Measurements from ENCODE around the gene NFIB. TPM values are rescaled to one million over a fixed set of nuclear protein-coding genes. Genes with fewer than 3 reads are reported as not detected.

Gene NFIB
- total and polyA plus RNA-seq, 10 of the 15 experiments (the other 5 are each of a cell fraction or from before 2014, with no cell fraction given) = under 0.01 to 0.19 (median 0.05) TPM; not detected in 3

DNA sequence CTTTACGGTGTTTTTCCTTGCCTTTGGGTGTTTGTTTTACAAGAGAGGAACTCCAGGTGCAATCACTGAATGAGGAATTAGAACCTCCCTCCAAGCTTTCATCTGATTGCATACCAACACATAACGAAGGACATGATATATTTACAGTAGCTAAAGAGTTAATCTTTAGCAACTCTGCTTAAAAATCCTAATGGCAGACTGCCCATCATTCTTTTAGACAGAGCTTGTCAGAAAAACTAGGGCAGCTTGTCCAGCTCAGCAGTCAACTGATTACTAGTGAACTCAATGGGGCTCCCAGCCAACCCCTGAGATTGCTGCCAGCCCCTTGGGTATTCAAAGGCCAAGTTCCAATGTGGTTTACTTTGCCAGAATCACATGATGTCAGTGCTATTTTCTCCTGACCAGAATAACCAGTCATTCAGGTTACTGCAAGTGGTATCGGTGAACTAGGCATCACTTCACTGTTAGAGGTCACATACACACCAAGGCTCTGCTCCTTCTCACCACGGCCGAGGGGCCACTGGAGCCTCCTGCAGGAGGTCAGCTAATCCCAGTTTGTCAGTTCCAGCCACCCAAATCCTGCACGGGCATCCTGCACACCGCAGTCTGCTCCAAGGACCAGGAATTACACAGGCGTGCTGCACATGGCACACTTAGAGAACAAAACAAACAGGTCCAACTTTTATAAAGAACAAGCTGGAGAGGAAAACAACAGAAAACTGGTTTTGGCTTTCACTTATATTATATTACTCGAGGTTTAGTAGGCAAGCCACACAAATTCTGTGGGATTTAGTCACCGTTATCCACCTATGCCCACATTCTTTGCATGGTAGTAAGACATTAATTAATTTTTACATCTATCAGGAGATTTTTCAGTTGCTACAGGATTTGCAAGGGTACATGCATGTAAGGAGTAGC lies 62.5 kb downstream of the NFIB start:
- POLR2A ChIA-PET = no interaction called here
- BruUV-seq (replicated peaks) = no TSS peak
- no peak for ATAC-seq
- FAIRE-seq = no peak
- Histone ChIP-seq H3K4me3 (no peak overlapping the region), H4K20me1 (ENCODE audit: control insufficient read depth, insufficient read depth) (no peaks in the 10 kb centered on the region), H3K9me3 (replicated peaks; ENCODE audit: control insufficient read depth, insufficient read depth, low read length) (no peaks in the 10 kb centered on the region), H3K27me3 (replicated peaks in 1 of 2; ENCODE audit: control insufficient read depth in 2 of 2, insufficient read depth in 2 of 2, low read length in 1 of 2) (no peaks in the 10 kb centered on the region; a peak in 1 of 4 replicates), H2AFZ (ENCODE audit: control insufficient read depth, low read depth, low read length) (no peak overlapping the region), H3K4me2 (ENCODE audit: control insufficient read depth, insufficient read depth) (no peak overlapping the region), H3K36me3 (ENCODE audit: control insufficient read depth in 2 of 2, insufficient read depth in 2 of 2, low read length in 1 of 2) (no peaks in the 10 kb centered on the region), H3K27ac (ENCODE audit: control insufficient read depth, insufficient read depth) (no peak overlapping the region), H3K9ac (ENCODE audit: control insufficient read depth, insufficient read depth, low read length) (no peak overlapping the region), H3K79me2 (ENCODE audit: control insufficient read depth, insufficient read depth, low read length) (no peaks in the 10 kb centered on the region), H3K4me1 (ENCODE audit: control insufficient read depth, insufficient read depth, low read length) (no peaks in the 10 kb centered on the region)
- CTCF ChIA-PET = no interaction called here
- in situ Hi-C loops (cut with MboI) (no loop called here), intact Hi-C loops (cut with micrococcal nuclease; ENCODE audit: unreplicated experiment) (no loop called here)
- RAD21 ChIA-PET (ENCODE audit: unreplicated experiment) = no interaction called here
- peak; percentile 3 for DNase-seq (ENCODE audit: low read depth, low spot score)
- TF ChIP-seq CBX3 (IDR thresholded peaks at IDR 0.05; ENCODE audit: borderline replicate concordance, low read depth) (no peak), NFIC (IDR thresholded peaks at IDR 0.05; ENCODE audit: low read depth, low read length) (no peak), CBFB (IDR thresholded peaks at IDR 0.05; ENCODE audit: low read depth) (no peak), SIN3A (IDR thresholded peaks at IDR 0.05; ENCODE audit: low read depth, low read length) (no peak), RFX5 (IDR thresholded peaks at IDR 0.05; ENCODE audit: low read depth, low read length) (no peak), NR2F1 (conservative IDR thresholded peaks at IDR 0.05) (no peak), ETV6 (conservative IDR thresholded peaks at IDR 0.05 in 1 of 2, IDR thresholded peaks at IDR 0.05 in 1 of 2; ENCODE audit: borderline replicate concordance in 1 of 2, low read depth in 1 of 2) (no peak)
- TF ChIP-seq, protein P1, sequence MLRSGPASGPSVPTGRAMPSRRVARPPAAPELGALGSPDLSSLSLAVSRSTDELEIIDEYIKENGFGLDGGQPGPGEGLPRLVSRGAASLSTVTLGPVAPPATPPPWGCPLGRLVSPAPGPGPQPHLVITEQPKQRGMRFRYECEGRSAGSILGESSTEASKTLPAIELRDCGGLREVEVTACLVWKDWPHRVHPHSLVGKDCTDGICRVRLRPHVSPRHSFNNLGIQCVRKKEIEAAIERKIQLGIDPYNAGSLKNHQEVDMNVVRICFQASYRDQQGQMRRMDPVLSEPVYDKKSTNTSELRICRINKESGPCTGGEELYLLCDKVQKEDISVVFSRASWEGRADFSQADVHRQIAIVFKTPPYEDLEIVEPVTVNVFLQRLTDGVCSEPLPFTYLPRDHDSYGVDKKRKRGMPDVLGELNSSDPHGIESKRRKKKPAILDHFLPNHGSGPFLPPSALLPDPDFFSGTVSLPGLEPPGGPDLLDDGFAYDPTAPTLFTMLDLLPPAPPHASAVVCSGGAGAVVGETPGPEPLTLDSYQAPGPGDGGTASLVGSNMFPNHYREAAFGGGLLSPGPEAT (IDR thresholded peaks at IDR 0.05; ENCODE audit: low read depth) = no peak
- SMC1A ChIA-PET (ENCODE audit: uncharacterized antibody, unreplicated experiment) = no interaction called here
- WGBS (ENCODE audit: insufficient coverage, insufficient replicate concordance, low lambda C conversion rate, missing lambda C conversion rate) = 12% methylated on average over 10 of the region's 10 CpGs

Data from GM12878 (cell line).